NB4 (cell line): Measurements from ENCODE around the gene NPDC1.

Experiments used
- POLR2A ChIP-seq: IDR thresholded peaks from 2 replicates; pipeline ENCODE4 v1.6.1; 2011; ENCODE audit warnings: mild to moderate bottlenecking; ENCODE audit not compliant: insufficient read length; ENCODE audit errors: extremely low read depth
- TF ChIP-seq, protein P1 (sequence below): IDR thresholded peaks from one replicate; pipeline ENCODE4 v1.5.1; 2012; ENCODE audit warnings: low read depth, low read length
- TF ChIP-seq, protein P2 (sequence below): IDR thresholded peaks from 2 replicates; pipeline ENCODE4 v1.6.1; 2011; ENCODE audit warnings: low read depth, low read length

DNA sequence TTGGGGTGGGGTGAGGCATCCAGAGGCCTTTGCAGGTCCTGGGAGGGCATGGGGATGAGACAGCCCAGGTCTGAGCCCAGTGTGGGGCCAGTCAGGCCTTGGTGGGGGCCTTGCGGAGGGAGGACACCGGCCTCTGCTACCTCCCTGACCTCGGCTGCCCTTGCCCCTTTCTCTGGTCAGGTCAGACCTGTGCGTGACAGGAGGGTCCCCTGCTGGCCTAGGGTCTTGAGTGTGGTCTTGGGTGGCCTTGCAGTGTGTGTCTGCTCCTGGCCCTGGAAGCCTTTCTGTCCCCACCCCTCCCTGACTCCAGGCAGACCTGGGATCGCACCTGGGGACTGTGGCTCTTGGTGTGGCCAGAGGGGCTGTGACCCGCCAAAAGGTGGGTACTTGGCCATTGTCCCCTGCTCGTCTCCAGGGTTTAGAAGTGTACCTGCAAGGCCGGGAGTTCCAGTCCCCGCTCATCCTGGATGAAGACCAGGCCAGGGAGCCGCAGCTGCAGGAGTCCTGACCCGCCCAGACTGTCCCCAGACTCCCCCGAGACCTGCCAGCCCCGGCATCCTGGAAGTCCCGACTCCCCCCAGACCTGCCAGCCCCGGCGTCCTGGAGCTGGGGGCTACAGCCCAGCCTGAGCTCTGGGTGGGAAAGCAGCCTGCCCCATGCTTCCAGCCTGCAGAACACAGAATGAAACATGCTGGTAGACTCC is 36.4 kb upstream of the NPDC1 start:
- TF ChIP-seq POLR2A, result no peak
- TF ChIP-seq, protein P1, sequence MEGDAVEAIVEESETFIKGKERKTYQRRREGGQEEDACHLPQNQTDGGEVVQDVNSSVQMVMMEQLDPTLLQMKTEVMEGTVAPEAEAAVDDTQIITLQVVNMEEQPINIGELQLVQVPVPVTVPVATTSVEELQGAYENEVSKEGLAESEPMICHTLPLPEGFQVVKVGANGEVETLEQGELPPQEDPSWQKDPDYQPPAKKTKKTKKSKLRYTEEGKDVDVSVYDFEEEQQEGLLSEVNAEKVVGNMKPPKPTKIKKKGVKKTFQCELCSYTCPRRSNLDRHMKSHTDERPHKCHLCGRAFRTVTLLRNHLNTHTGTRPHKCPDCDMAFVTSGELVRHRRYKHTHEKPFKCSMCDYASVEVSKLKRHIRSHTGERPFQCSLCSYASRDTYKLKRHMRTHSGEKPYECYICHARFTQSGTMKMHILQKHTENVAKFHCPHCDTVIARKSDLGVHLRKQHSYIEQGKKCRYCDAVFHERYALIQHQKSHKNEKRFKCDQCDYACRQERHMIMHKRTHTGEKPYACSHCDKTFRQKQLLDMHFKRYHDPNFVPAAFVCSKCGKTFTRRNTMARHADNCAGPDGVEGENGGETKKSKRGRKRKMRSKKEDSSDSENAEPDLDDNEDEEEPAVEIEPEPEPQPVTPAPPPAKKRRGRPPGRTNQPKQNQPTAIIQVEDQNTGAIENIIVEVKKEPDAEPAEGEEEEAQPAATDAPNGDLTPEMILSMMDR, result no peak
- TF ChIP-seq, protein P2, sequence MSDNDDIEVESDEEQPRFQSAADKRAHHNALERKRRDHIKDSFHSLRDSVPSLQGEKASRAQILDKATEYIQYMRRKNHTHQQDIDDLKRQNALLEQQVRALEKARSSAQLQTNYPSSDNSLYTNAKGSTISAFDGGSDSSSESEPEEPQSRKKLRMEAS, result no peak
